DND-41 (cell line): ENCODE results near the gene S100A14.

Source experiments
- CTCF ChIP-seq: IDR thresholded peaks from 2 replicates; pipeline ENCODE4 v1.5.1; 2012; ENCODE audit warnings: borderline replicate concordance, low read length, moderate library complexity, mild to moderate bottlenecking; ENCODE audit not compliant: poor library complexity, severe bottlenecking; ENCODE audit errors: extremely low read depth
- EZH2 ChIP-seq: IDR thresholded peaks from 3 replicates; pipeline ENCODE4 v1.6.1; 2012; ENCODE audit warnings: borderline replicate concordance, low read depth, mild to moderate bottlenecking, moderate library complexity, low read length, inconsistent platforms; ENCODE audit not compliant: severe bottlenecking

- TF ChIP-seq CTCF (no peak), EZH2 (no peak)
Measured at GRCh38 chr1:153649137-153649862, 33.2 kb upstream of the S100A14 start.
